Stomach smooth muscle (tissue), 2 donors: ENCODE results near the gene SCN4A.
"Not testable (repeated sequence)": the region's sequence is repeated elsewhere in the genome, so short reads cannot be mapped to it uniquely, and the experiment has no call there.

Experiments
- H3K27ac ChIP-seq: one replicate; pipeline ENCODE4 v1.7.0; 2013; ENCODE audit warnings: mild to moderate bottlenecking, low read length, inconsistent platforms
- H3K27me3 ChIP-seq, 2 donors: one replicate each; pipeline ENCODE4 v1.7.0; 2013; ENCODE audit warnings: low read length in 2 of 2; ENCODE audit not compliant: insufficient read depth in 2 of 2, control insufficient read depth in 1 of 2
- H3K36me3 ChIP-seq, 2 donors: one replicate each; pipeline ENCODE4 v1.7.0; 2013; ENCODE audit warnings: low read length in 2 of 2; ENCODE audit not compliant: control insufficient read depth in 2 of 2, insufficient read depth in 2 of 2
- H3K4me1 ChIP-seq: one replicate; pipeline ENCODE4 v1.7.0; 2013; ENCODE audit warnings: low read length; ENCODE audit not compliant: control insufficient read depth, insufficient read depth
- H3K4me3 ChIP-seq, 2 donors: one replicate each; pipeline ENCODE4 v1.7.0; 2013; ENCODE audit warnings: low read length in 2 of 2
- H3K9ac ChIP-seq, 2 donors: one replicate each; pipeline ENCODE4 v1.7.0; 2013; ENCODE audit warnings: low read length in 2 of 2, mild to moderate bottlenecking in 1 of 2
- H3K9me3 ChIP-seq, 2 donors: one replicate each; pipeline ENCODE4 v1.7.0; 2013; ENCODE audit warnings: low read length in 2 of 2; ENCODE audit not compliant: control insufficient read depth in 2 of 2
- donor health status: healthy.
- donor health status: Pancreatic carcinoma.

SCN4A gene

GRCh38 chr17:63930951-63931575, 41.7 kb downstream of the SCN4A start:
- Histone ChIP-seq H3K9me3 (no peaks in the 10 kb centered on the region), H3K4me3 (peak overlapping the region in 1 of 2 donors; percentile 3), H3K4me1 (peaks cover 3% of the 10 kb centered on the region), H3K36me3 (no peaks in the 10 kb centered on the region), H3K9ac (no peak overlapping the region), H3K27me3 (no peaks in the 10 kb centered on the region), H3K27ac (no peak overlapping the region)

- Histone ChIP-seq H3K27ac (no peak overlapping the region), H3K4me1 (peaks cover 3% of the 10 kb centered on the region), H3K36me3 (no peaks in the 10 kb centered on the region), H3K27me3 (no peaks in the 10 kb centered on the region), H3K4me3 (no peak overlapping the region), H3K9ac (no peak overlapping the region), H3K9me3 (no peaks in the 10 kb centered on the region)
Measured at GRCh38 chr17:63929860-63930766, 42.6 kb downstream of the SCN4A start.

GRCh38 chr17:63928966-63929695, 43.6 kb downstream of the SCN4A start:
- Histone ChIP-seq H3K36me3 (no peaks in the 10 kb centered on the region), H3K27ac (no peak overlapping the region), H3K4me3 (no peak overlapping the region), H3K9me3 (no peaks in the 10 kb centered on the region), H3K4me1 (peaks cover 3% of the 10 kb centered on the region), H3K27me3 (no peaks in the 10 kb centered on the region), H3K9ac (no peak overlapping the region)

- Histone ChIP-seq H3K27me3 (no peaks in the 10 kb centered on the region), H3K9me3 (no peaks in the 10 kb centered on the region), H3K27ac (no peak overlapping the region), H3K9ac (no peak overlapping the region), H3K36me3 (no peaks in the 10 kb centered on the region), H3K4me1 (peaks cover 3% of the 10 kb centered on the region), H3K4me3 (no peak overlapping the region)
Measured at GRCh38 chr17:63928172-63928666, 44.5 kb downstream of the SCN4A start.

GRCh38 chr17:63927464-63928171, 45.1 kb downstream of the SCN4A start:
- no peaks in the 10 kb centered on the region for H3K36me3 ChIP-seq
- H3K4me3 ChIP-seq = no peak overlapping the region
- no peaks in the 10 kb centered on the region for H3K27me3 ChIP-seq
- no peak overlapping the region for H3K27ac ChIP-seq
- H3K9me3 ChIP-seq = no peaks in the 10 kb centered on the region
- H3K4me1 ChIP-seq = peaks cover 3% of the 10 kb centered on the region
- no peak overlapping the region for H3K9ac ChIP-seq

- Histone ChIP-seq H3K9me3 (no peaks in the 10 kb centered on the region), H3K27me3 (no peaks in the 10 kb centered on the region), H3K27ac (no peak overlapping the region), H3K4me1 (no peaks in the 10 kb centered on the region), H3K36me3 (no peaks in the 10 kb centered on the region), H3K9ac (no peak overlapping the region), H3K4me3 (no peak overlapping the region)
Measured at GRCh38 chr17:63926164-63926563, 46.6 kb downstream of the SCN4A start.

GRCh38 chr17:63925615-63926014, 47.1 kb downstream of the SCN4A start:
- Histone ChIP-seq H3K9me3 (no peaks in the 10 kb centered on the region), H3K9ac (no peak overlapping the region), H3K27me3 (no peaks in the 10 kb centered on the region), H3K36me3 (no peaks in the 10 kb centered on the region), H3K4me1 (no peaks in the 10 kb centered on the region), H3K27ac (no peak overlapping the region), H3K4me3 (no peak overlapping the region)

GRCh38 chr17:63922402-63922801, 50.3 kb downstream of the SCN4A start:
- H3K4me1 ChIP-seq, H3K4me3 ChIP-seq, H3K27me3 ChIP-seq, H3K36me3 ChIP-seq, H3K27ac ChIP-seq, H3K9ac ChIP-seq, H3K9me3 ChIP-seq: not testable (repeated sequence)

- H3K4me1 ChIP-seq, H3K4me3 ChIP-seq, H3K36me3 ChIP-seq, H3K9me3 ChIP-seq, H3K9ac ChIP-seq, H3K27ac ChIP-seq, H3K27me3 ChIP-seq: not testable (repeated sequence)
Measured at GRCh38 chr17:63920779-63921178, 51.9 kb downstream of the SCN4A start.

- H3K4me3 ChIP-seq, H3K9ac ChIP-seq, H3K27me3 ChIP-seq, H3K9me3 ChIP-seq, H3K4me1 ChIP-seq, H3K36me3 ChIP-seq, H3K27ac ChIP-seq: not testable (repeated sequence)
Measured at GRCh38 chr17:63920050-63920449, 52.7 kb downstream of the SCN4A start.
